HL-60/S4 treated with retinoic acid at 250 ng/mL for 4 days and 3 days (cell line): ENCODE measurements around the gene CRISPLD2.

Experiments
- in situ Hi-C: fragments of 300-500 bp; cut with MboI; formaldehyde crosslinking; loops from 2 replicates; pipeline ENCODE4 v1.7.0; 2022; ENCODE audit warnings: low sequenced_read_pairs

The CRISPLD2 gene

GRCh38 chr16:84899414-84899813 lies 79.6 kb downstream of the CRISPLD2 start:
- in situ Hi-C loops = no loop called here

GRCh38 chr16:84905965-84906460 lies 86.2 kb downstream of the CRISPLD2 start:
- in situ Hi-C loops = no loop called here

- in situ Hi-C loops = no loop called here
Measured at GRCh38 chr16:84907051-84907450, 87.3 kb downstream of the CRISPLD2 start.

GRCh38 chr16:84907575-84907974 lies 87.8 kb downstream of the CRISPLD2 start:
- in situ Hi-C loops = no loop called here

GRCh38 chr16:84909476-84910085 lies 89.8 kb downstream of the CRISPLD2 start:
- in situ Hi-C loops = no loop called here

- in situ Hi-C loops = no loop called here
Measured at GRCh38 chr16:84911486-84912216, 91.9 kb downstream of the CRISPLD2 start.

GRCh38 chr16:84913315-84913714 lies 93.5 kb downstream of the CRISPLD2 start:
- in situ Hi-C loops = no loop called here

GRCh38 chr16:84914273-84914672 lies 94.5 kb downstream of the CRISPLD2 start:
- in situ Hi-C loops = no loop called here

GRCh38 chr16:84916178-84916577 lies 96.4 kb downstream of the CRISPLD2 start:
- in situ Hi-C loops = no loop called here

- in situ Hi-C loops = no loop called here
Measured at GRCh38 chr16:84916850-84917249, 97.1 kb downstream of the CRISPLD2 start.

GRCh38 chr16:84917492-84917891 lies 97.7 kb downstream of the CRISPLD2 start:
- in situ Hi-C loops = no loop called here

- in situ Hi-C loops = no loop called here
Measured at GRCh38 chr16:84918006-84918909, 98.5 kb downstream of the CRISPLD2 start.

- in situ Hi-C loops = no loop called here
Measured at GRCh38 chr16:84919269-84919668, 99.5 kb downstream of the CRISPLD2 start.

GRCh38 chr16:84919708-84920107 lies 99.9 kb downstream of the CRISPLD2 start:
- in situ Hi-C loops = no loop called here

GRCh38 chr16:84920333-84920732 lies 100.5 kb downstream of the CRISPLD2 start:
- in situ Hi-C loops = no loop called here

GRCh38 chr16:84922351-84923120 lies 102.8 kb downstream of the CRISPLD2 start:
- in situ Hi-C loops = no loop called here

- in situ Hi-C loops = no loop called here
Measured at GRCh38 chr16:84924331-84925091, 104.7 kb downstream of the CRISPLD2 start.

GRCh38 chr16:84925092-84925772 lies 105.4 kb downstream of the CRISPLD2 start:
- in situ Hi-C loops = no loop called here

- in situ Hi-C loops = no loop called here
Measured at GRCh38 chr16:84925773-84926372, 106.1 kb downstream of the CRISPLD2 start.
